IPS-18a (cell line): Measurements from ENCODE around the gene LGALS3BP.
A peak's percentile ranks its signal among the peaks of the same experiment; 100 is the strongest.

ENCODE experiments used
- H3K27ac ChIP-seq: one replicate; pipeline ENCODE4 v1.5.1; 2013; ENCODE audit warnings: low read length
- H3K27me3 ChIP-seq: one replicate; pipeline ENCODE4 v1.6.1; 2013; ENCODE audit warnings: mild to moderate bottlenecking, low read length; ENCODE audit not compliant: control insufficient read depth, insufficient read depth
- H3K36me3 ChIP-seq: one replicate; pipeline ENCODE4 v1.6.1; 2013; ENCODE audit warnings: low read depth, low read length; ENCODE audit not compliant: control insufficient read depth
- H3K4me1 ChIP-seq: one replicate; pipeline ENCODE4 v1.6.1; 2013; ENCODE audit warnings: low read depth, low read length; ENCODE audit not compliant: control insufficient read depth
- H3K4me3 ChIP-seq: one replicate; pipeline ENCODE4 v1.5.1; 2013; ENCODE audit warnings: low read length
- H3K9ac ChIP-seq: one replicate; pipeline ENCODE4 v1.6.1; 2013; ENCODE audit warnings: mild to moderate bottlenecking, low read length, moderate library complexity
- H3K9me3 ChIP-seq: one replicate; pipeline ENCODE4 v1.6.1; 2013; ENCODE audit warnings: low read depth, low read length; ENCODE audit not compliant: control insufficient read depth

The LGALS3BP gene

GRCh38 chr17:78995022-78995760 is 15.5 kb upstream of the LGALS3BP start:
- Histone ChIP-seq H3K36me3 (peaks cover 19% of the 10 kb centered on the region), H3K4me3 (no peak overlapping the region)

GRCh38 chr17:78993981-78994671 is 14.4 kb upstream of the LGALS3BP start:
- H3K27me3 ChIP-seq, result no peaks in the 10 kb centered on the region
- peaks cover 19% of the 10 kb centered on the region for H3K36me3 ChIP-seq
- H3K9ac ChIP-seq, result no peak overlapping the region
- H3K4me1 ChIP-seq, result no peaks in the 10 kb centered on the region
- no peaks in the 10 kb centered on the region for H3K9me3 ChIP-seq
- H3K4me3 ChIP-seq, result no peak overlapping the region
- no peak overlapping the region for H3K27ac ChIP-seq

More at GRCh38 chr17:78995022-78995760, 15.5 kb upstream of the LGALS3BP start:
- H3K27ac ChIP-seq, result no peak overlapping the region
- H3K9ac ChIP-seq, result no peak overlapping the region
- peaks cover 3% of the 10 kb centered on the region for H3K27me3 ChIP-seq
- H3K4me1 ChIP-seq, result no peaks in the 10 kb centered on the region
- no peaks in the 10 kb centered on the region for H3K9me3 ChIP-seq

DNA sequence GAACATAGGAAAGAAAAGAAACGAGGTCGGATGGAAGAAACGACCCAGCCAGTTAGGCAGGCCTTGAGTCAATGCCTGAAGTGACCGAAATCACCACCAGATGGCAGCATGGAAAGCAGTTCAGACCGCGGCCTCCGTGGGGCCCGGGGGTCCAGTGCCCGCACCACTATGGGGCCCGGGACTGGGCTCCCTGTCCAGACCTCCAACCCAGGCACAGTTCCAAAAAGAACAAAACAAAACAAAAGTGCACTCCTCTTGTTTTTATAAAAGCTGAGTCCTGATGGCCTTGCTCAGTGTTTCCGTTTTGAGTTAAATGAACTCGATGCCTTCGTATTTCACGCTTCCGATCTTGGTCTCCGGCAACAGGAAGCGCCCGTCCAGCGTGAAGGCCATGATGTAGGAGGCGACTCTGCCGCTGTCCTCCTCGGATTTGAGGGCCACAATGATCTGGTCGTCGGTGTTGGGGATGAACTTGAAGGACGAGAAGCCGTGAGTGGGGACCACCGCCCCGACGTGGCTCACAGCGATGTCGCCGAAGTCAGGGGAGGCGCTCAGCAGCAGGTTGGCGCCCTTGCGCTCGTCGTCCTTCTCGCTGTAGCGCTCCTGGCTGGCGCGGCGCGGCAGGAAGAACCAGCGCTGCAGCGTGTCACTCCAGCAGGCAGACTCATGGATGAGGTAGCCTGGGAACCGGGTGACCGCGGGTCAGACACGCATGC is 13.7 kb upstream of the LGALS3BP start:
- no peaks in the 10 kb centered on the region for H3K4me1 ChIP-seq
- H3K27ac ChIP-seq, result no peak overlapping the region

DNA sequence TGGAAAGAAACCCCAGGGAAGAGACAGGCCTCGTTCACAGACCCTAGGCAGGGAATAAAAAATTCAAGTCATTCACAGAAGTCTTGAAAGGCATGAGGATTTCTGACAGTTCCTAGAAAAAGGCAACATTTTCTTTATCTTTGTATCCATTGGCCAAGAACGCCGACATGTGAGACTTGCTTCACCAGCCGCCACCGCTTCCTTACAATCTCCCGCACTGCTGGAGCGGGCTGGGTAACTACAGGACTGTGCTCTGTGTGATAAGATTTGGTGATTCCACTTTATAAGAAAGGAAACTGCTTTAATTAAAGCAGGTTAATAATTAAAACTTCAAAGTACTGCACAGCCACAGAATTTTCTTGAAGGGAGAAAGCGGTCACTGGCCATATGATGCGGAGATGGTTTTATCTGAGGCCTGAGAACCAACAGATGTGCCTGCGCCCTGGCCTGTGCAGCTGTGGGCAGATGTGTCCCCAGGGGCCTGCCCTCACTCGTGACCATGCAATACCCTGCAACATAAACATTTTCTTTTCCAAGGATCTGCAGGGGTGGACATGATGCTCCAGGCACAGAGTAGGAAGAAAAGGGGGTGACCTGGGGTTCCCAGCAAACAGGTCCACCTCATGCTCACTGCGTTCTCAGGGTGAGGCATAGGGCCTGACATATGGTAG is 13.0 kb upstream of the LGALS3BP start:
- no peak overlapping the region for H3K27ac ChIP-seq
- no peak overlapping the region for H3K9ac ChIP-seq
- peaks cover 19% of the 10 kb centered on the region for H3K36me3 ChIP-seq

More for the DNA sequence above, 13.7 kb upstream of the LGALS3BP start:
- no peak overlapping the region for H3K9ac ChIP-seq
- H3K36me3 ChIP-seq, result peaks cover 19% of the 10 kb centered on the region
- H3K4me3 ChIP-seq, result no peak overlapping the region
- no peaks in the 10 kb centered on the region for H3K27me3 ChIP-seq
- H3K9me3 ChIP-seq, result no peaks in the 10 kb centered on the region

DNA sequence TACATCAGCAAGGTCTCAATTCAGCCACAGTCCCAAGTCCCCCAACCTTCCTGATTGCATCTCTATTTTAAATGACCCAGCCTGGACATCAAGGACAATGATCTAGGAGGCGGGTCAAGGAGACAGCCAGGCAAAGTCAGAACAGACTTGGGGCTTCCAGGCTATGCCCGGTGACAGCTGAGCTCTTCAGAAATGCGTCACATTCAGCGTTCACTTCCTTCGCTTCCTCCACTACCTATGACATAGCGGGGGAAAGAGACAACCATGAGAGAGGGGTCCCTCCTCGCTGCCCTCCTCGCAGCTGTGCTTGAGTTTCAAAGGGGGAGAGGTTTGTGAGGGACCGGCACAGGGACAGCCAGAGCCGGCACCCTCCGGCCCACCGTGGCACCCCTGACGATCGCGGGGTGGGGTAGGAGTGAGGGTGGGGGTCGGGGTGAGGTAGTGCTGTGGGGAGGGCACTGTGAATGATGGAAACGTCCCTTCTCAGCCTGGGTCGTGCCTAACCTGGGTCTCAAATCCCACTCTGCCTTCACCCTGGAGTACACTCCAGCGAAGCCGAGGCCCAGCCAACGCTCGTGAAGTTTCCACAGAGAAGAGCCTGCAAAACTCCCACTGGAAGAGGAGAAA is 12.3 kb upstream of the LGALS3BP start:
- Histone ChIP-seq H3K9me3 (no peaks in the 10 kb centered on the region), H3K27me3 (no peaks in the 10 kb centered on the region), H3K4me1 (peaks cover 1% of the 10 kb centered on the region), H3K4me3 (no peak overlapping the region), H3K9ac (no peak overlapping the region), H3K27ac (no peak overlapping the region), H3K36me3 (peaks cover 17% of the 10 kb centered on the region)

More for the DNA sequence above, 13.0 kb upstream of the LGALS3BP start:
- no peak overlapping the region for H3K4me3 ChIP-seq
- H3K4me1 ChIP-seq, result no peaks in the 10 kb centered on the region
- no peaks in the 10 kb centered on the region for H3K9me3 ChIP-seq
- H3K27me3 ChIP-seq, result no peaks in the 10 kb centered on the region

DNA sequence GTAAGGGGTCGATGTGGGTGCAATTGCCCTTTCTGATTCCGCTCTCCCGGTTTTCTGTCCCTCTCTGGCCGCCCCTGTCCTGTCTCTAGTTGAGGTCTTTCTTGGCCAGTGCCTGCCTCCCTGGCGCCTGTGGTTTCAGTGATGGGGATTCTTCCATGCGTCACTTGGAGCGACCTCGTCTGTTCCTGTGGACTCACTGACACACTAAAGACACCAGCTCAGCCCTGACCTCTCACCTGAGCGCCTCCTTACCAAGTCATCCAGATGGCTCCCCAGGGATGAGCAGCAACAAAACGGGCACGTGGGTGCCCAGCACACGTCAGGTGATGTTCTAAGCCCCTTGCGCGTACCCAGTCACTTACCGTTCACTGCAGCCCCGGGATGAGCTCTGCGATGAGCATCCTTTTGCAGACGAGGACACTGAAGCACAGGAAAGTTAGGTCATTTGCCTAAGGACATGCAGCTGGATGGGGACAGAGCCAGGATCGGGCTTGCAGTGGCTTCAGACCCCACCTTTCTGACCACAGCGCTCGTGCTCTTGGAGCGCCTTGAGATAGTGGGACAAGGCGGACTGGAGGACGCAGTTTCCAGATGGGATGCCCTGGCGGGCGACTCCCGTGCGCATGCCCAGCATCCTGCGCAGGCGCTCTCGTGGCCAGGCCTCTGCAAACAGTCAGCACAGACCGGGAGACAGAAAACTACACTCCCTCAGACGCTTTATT is 11.5 kb upstream of the LGALS3BP start:
- Histone ChIP-seq H3K36me3 (peaks cover 9% of the 10 kb centered on the region), H3K27ac (no peak overlapping the region), H3K27me3 (no peaks in the 10 kb centered on the region), H3K4me1 (peaks cover 9% of the 10 kb centered on the region), H3K9me3 (no peaks in the 10 kb centered on the region), H3K4me3 (no peak overlapping the region), H3K9ac (no peak overlapping the region)

DNA sequence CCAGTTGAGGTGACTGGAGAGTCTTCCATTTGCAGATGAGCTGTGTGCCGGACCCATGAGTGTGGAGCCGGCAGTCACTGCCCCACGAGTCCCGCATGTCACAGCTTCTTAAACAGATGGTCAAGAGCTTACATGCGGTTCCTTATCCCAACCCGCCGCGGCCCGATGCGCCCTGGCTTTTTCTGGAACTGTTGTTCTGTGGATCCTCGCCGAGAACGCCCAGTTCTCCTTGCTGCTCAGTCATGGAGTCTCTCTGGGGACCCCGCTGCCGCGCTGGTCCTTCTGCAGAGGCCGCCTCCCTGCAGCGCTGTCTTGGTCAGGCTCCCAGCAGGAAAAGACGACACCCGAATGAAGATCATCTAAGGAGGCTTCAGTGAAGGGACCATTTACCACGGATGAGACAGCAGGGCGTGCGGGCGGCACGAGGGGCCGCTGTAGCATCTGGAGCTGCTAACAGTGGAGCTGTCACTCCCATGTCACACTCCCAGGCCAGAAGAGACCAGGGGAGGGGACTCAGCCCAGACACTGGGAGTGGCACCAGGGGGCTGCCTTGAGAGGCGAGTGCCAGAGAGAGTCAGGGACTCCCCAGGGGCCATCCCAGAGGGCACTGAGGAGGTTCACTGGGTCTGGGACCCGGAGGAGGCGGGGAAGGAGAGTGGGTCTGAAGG is 10.8 kb upstream of the LGALS3BP start:
- no peak overlapping the region for H3K27ac ChIP-seq
- no peaks in the 10 kb centered on the region for H3K27me3 ChIP-seq
- H3K9me3 ChIP-seq, result no peaks in the 10 kb centered on the region
- peaks cover 9% of the 10 kb centered on the region for H3K36me3 ChIP-seq
- H3K4me1 ChIP-seq, result peaks cover 10% of the 10 kb centered on the region
- no peak overlapping the region for H3K4me3 ChIP-seq
- no peak overlapping the region for H3K9ac ChIP-seq

DNA sequence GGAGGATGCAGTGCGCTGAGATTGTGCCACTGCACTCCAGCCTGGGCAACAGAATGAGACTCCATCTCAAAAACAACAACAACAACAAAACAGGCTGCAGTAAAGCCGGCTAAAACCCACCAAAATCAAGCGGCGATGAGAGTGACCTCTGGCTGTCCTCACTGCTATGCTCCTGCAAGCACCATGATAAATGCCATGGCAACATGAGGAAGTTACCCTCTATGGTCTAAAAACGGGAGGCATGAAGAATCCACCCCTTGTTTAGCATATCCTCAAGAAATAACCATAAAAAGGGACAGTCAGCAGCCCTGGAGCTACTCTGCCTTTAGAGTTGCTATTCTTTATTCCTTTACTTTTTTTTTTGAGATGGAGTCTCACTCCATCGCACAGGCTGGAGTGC is 8.4 kb upstream of the LGALS3BP start:
- H3K9ac ChIP-seq, result no peak overlapping the region
- H3K4me3 ChIP-seq, result no peak overlapping the region
- H3K9me3 ChIP-seq, result no peaks in the 10 kb centered on the region
- H3K27ac ChIP-seq, result no peak overlapping the region
- H3K4me1 ChIP-seq, result peaks cover 10% of the 10 kb centered on the region
- H3K27me3 ChIP-seq, result no peaks in the 10 kb centered on the region
- H3K36me3 ChIP-seq, result peaks cover 9% of the 10 kb centered on the region

DNA sequence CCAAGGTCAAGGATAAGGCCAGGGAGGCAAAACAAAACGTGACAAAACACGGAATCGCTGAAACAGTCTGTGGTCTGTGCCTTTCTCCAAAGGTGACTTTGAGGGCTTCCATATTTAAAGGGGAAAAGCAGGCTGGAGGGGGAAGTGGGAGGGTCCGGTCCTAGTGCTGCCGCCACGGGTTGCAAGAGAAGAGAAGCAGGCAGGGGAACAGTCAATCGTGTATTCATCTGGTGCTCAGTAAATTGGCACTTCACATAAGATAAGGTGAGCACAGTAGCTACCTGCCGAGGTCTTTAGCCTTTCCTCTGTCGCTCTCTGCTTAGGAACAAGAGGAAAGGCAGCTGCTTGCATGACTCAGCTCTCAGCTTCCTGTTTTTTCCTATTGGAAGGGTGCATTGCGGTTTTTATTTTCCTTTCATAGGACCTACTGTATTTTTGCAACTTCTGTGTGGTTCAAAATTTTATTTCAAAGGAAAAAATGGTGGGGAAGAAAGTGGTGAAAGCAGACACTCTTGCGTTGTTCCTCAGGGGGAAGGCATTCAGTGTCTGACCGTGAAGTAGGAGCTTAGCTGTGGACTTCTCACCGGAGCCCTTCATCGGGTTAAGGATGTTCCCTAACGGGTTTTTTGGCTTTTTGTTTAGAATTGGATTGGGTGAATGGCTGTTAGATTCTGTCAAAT is 7.1 kb upstream of the LGALS3BP start:
- Histone ChIP-seq H3K4me3 (no peak overlapping the region), H3K4me1 (peaks cover 10% of the 10 kb centered on the region), H3K9me3 (no peaks in the 10 kb centered on the region), H3K27ac (no peak overlapping the region), H3K9ac (peak overlapping the region; percentile 19), H3K27me3 (no peaks in the 10 kb centered on the region), H3K36me3 (peaks cover 4% of the 10 kb centered on the region)
